SIG-M5 treated with dmso at 0.1 percent for 504 hours (cell line): ENCODE results near the gene RHBDL3.

Experiments
- DNase-seq: peaks from one replicate; lab custom pipeline; 2025; ENCODE audit not compliant: unreplicated experiment; lab: John Stamatoyannopoulos, UW

The RHBDL3 gene

GRCh38 chr17:32266389-32267301 lies 1.0 kb downstream of the RHBDL3 start:
- peak; percentile 72 for DNase-seq

- no peak for DNase-seq
These were observed 2.1 kb downstream of the RHBDL3 start for GRCh38 chr17:32267690-32268205.

GRCh38 chr17:32268734-32269288 lies 3.2 kb downstream of the RHBDL3 start:
- DNase-seq: no peak

- DNase-seq: no peak
These were observed 3.7 kb downstream of the RHBDL3 start for GRCh38 chr17:32269377-32269776.

- DNase-seq: no peak
These were observed 6.2 kb downstream of the RHBDL3 start for GRCh38 chr17:32271844-32272243.

- no peak for DNase-seq
These were observed 8.5 kb downstream of the RHBDL3 start for GRCh38 chr17:32274101-32274500.

GRCh38 chr17:32274643-32275042 lies 9.0 kb downstream of the RHBDL3 start:
- no peak for DNase-seq

GRCh38 chr17:32275060-32276042 lies 9.7 kb downstream of the RHBDL3 start:
- DNase-seq: peak; percentile 70

- DNase-seq: peak; percentile 75
These were observed 10.6 kb downstream of the RHBDL3 start for GRCh38 chr17:32276171-32276601.

GRCh38 chr17:32277284-32277683 lies 11.7 kb downstream of the RHBDL3 start:
- no peak for DNase-seq

- DNase-seq: no peak
These were observed 13.2 kb downstream of the RHBDL3 start for GRCh38 chr17:32278815-32279214.

GRCh38 chr17:32279891-32280716 lies 14.5 kb downstream of the RHBDL3 start:
- DNase-seq: no peak

- DNase-seq: no peak
These were observed 15.4 kb downstream of the RHBDL3 start for GRCh38 chr17:32281011-32281451.

GRCh38 chr17:32283745-32284201 lies 18.1 kb downstream of the RHBDL3 start:
- DNase-seq: no peak

GRCh38 chr17:32285306-32285705 lies 19.7 kb downstream of the RHBDL3 start:
- DNase-seq: no peak

GRCh38 chr17:32285746-32286517 lies 20.3 kb downstream of the RHBDL3 start:
- no peak for DNase-seq

GRCh38 chr17:32286518-32286900 lies 20.9 kb downstream of the RHBDL3 start:
- no peak for DNase-seq

GRCh38 chr17:32287804-32288511 lies 22.3 kb downstream of the RHBDL3 start:
- no peak for DNase-seq

GRCh38 chr17:32288615-32289014 lies 23.0 kb downstream of the RHBDL3 start:
- no peak for DNase-seq
